ENCODE results near the gene CCSER2.
"Not testable (repeated sequence)": the region's sequence is repeated elsewhere in the genome, so short reads cannot be mapped to it uniquely, and the experiment has no call there.

Gene CCSER2

DNA sequence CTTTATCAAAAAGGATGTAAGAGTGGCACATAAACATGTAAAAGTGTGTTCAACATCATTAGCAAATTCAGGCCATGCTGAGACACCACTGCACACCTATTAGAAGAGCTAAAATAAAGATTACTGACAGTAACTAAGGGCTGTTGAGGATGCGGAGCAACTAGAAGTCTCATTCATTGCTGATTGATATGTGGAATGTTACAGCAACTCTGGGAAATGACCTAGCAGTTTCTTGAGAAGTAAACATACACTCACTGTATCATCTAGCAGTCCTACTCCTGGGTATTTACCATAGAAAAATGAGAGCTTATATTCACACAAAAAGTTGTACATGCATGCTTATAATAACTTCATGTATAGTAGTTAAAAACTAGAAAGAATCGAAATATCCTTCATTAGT, 77.3 kb downstream of the CCSER2 start:
- Histone ChIP-seq H3K27me3 (no peaks in the 10 kb centered on the region), H3K36me3 (no peaks in the 10 kb centered on the region), H3K4me3 (ENCODE audit: low read depth, low read length) (no peak overlapping the region), H3K9me3 (no peaks in the 10 kb centered on the region), H3K4me1 (no peaks in the 10 kb centered on the region; the same call in 1 of the 2 replicates)
- TF ChIP-seq, protein P1, sequence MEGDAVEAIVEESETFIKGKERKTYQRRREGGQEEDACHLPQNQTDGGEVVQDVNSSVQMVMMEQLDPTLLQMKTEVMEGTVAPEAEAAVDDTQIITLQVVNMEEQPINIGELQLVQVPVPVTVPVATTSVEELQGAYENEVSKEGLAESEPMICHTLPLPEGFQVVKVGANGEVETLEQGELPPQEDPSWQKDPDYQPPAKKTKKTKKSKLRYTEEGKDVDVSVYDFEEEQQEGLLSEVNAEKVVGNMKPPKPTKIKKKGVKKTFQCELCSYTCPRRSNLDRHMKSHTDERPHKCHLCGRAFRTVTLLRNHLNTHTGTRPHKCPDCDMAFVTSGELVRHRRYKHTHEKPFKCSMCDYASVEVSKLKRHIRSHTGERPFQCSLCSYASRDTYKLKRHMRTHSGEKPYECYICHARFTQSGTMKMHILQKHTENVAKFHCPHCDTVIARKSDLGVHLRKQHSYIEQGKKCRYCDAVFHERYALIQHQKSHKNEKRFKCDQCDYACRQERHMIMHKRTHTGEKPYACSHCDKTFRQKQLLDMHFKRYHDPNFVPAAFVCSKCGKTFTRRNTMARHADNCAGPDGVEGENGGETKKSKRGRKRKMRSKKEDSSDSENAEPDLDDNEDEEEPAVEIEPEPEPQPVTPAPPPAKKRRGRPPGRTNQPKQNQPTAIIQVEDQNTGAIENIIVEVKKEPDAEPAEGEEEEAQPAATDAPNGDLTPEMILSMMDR (IDR thresholded peaks at IDR 0.05; ENCODE audit: low read depth, low read length) = no peak
- no peak for DNase-seq

DNA sequence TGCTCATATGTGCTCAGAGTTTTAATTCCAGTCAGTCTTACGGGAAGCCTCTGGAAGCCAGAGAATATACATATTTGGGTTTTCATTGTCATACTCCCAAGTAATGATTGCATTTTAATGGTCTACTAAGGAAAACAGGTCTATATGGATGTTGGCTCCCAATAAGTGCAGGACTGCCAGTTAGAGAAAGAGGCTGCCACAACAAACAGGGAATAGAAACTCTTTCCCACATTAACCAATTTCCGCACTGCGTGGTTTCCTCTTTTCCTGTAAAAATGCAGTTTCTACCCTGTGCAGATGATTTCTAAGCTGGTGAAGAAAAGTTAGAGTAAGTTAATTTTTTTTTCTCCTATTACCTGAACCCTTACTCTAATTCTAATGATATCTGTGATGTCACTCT, 78.2 kb downstream of the CCSER2 start:
- H3K27me3 ChIP-seq = no peaks in the 10 kb centered on the region
- no peaks in the 10 kb centered on the region for H3K9me3 ChIP-seq
- no peak overlapping the region for H3K4me3 ChIP-seq (ENCODE audit: low read depth, low read length)
- no peaks in the 10 kb centered on the region; the same call in 1 of the 2 replicates for H3K4me1 ChIP-seq
- no peak for DNase-seq
- H3K36me3 ChIP-seq = no peaks in the 10 kb centered on the region
- TF ChIP-seq, protein P1 (IDR thresholded peaks at IDR 0.05; ENCODE audit: low read depth, low read length) = no peak

DNA sequence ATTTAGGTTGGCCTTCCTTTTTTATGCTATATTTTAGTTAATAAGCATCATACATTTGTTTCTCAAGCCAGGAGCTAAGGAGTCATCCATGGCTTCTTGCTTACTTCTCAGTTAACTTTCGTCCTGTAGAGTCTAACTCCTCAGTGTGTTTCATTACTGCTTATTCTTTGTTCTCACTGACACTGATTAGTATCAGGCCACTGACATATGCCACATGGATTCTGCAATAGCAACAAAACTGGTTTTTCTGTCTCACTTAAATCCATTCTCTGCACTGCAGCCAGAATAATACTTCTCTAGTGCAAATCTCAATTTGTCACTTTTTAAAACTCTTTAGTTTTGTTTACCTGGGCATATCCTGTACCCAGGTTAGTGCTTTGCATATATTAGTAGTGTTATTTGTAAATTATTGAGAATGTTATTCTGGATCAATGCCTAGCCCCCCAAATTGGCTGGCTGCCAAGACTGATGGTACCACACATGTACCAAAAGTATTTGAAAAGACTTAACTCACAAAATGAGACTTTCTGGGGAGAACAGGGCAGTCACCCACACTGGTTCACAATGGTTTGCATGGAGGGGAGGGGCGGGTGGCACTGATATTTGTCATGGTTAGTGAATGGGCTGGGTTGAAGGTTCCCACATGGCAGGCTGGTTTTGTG, 79.1 kb downstream of the CCSER2 start:
- no peaks in the 10 kb centered on the region for H3K27me3 ChIP-seq
- no peak overlapping the region for H3K4me3 ChIP-seq (ENCODE audit: low read depth, low read length)
- H3K36me3 ChIP-seq = no peaks in the 10 kb centered on the region
- H3K9me3 ChIP-seq = no peaks in the 10 kb centered on the region; the same call in 1 of the 2 replicates
- TF ChIP-seq, protein P1 (IDR thresholded peaks at IDR 0.05; ENCODE audit: low read depth, low read length) = no peak
- no peaks in the 10 kb centered on the region; the same call in 1 of the 2 replicates for H3K4me1 ChIP-seq
- DNase-seq = no peak

DNA sequence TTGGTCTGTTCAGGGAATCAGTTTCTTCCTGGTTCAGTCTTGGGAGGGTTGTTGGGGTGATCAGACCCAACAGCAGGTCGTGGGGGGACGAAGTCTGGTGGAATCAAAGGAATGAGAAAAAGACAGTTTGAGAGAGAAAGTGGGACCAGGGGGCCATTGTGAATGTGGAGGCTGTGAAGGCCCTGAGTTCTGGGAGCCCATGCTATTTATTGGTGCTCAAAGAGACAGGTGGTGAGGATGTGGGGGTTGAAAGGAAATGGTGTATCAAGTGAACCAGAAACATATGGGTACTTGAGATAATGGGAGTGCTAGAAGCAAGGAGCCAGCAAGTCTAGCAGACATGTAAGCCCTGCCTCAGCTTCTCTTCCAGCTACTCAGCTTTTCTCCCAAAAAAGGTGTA, 84.1 kb downstream of the CCSER2 start:
- Histone ChIP-seq H3K27me3 (no peaks in the 10 kb centered on the region), H3K4me3 (ENCODE audit: low read depth, low read length) (no peak overlapping the region), H3K9me3 (no peaks in the 10 kb centered on the region; the same call in 1 of the 2 replicates), H3K4me1 (no peaks in the 10 kb centered on the region; the same call in 1 of the 2 replicates), H3K36me3 (no peaks in the 10 kb centered on the region)
- DNase-seq = no peak
- TF ChIP-seq, protein P1 (IDR thresholded peaks at IDR 0.05; ENCODE audit: low read depth, low read length) = no peak

DNA sequence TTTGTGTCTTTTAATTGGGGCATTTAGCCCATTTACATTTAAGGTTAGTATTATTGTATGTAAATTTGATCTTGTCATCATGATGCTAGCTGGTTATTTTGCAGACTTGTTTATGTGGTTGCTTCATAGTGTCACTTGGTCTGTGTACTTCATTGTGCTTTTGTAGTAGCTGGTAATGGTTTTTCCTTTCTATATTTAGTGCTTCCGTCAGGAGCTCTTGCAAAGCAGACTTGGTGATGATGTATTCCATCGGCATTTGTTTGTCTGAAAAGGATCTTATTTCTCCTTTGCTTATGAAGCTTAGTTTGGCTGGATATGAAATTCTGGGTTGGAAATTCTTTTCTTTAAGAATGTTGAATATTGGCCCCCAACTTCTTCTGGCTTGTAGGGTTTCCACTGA, 85.7 kb downstream of the CCSER2 start:
- not testable (repeated sequence) for DNase-seq

DNA sequence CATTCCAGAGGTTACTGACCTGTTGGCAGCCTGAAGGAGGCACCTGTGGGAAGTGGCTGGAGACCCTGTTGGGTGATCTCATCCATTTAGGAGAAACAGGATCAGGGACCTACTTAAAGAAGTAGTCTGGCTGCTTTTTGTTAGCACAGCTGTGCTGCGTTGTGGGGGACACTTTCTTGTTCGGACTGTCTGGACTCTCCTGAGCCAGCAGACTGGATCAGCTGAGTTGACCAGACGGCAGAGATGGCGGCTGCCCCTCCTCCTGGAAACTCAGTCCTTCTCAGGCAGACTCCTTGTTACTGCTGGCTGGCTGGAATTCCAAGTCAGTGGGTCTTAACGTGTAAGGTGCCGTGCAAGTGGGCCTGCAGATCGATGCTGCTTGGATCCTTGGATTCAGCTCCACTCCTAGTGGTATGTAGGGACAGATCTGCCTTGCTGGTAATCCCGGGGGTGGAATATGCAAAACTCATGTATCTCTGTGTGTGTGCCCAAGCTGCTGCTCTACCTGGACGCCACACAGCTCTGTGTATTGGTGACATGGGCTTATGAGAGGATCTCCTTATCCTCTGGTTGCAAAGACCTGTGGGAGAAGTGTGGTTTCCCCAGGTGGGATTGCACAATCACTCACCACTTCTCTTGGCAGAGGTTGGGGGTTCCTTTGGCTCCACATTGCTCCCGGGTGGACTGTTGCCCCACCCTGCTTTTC, 87.3 kb downstream of the CCSER2 start:
- Histone ChIP-seq H3K36me3 (no peaks in the 10 kb centered on the region), H3K9me3 (no peaks in the 10 kb centered on the region; the same call in 1 of the 2 replicates), H3K4me3 (ENCODE audit: low read depth, low read length) (no peak overlapping the region), H3K4me1 (no peaks in the 10 kb centered on the region), H3K27me3 (no peaks in the 10 kb centered on the region)
- no peak for DNase-seq
- TF ChIP-seq, protein P1 (IDR thresholded peaks at IDR 0.05; ENCODE audit: low read depth, low read length) = no peak

More for the DNA sequence above, 85.7 kb downstream of the CCSER2 start:
- not testable (repeated sequence) for H3K4me1 ChIP-seq; H3K36me3 ChIP-seq; H3K27me3 ChIP-seq; H3K9me3 ChIP-seq; H3K4me3 ChIP-seq (ENCODE audit: low read depth, low read length)

Measured in BE2C (cell line).